Measurements from ENCODE around the gene SLC22A12.

SLC22A12 gene

DNA sequence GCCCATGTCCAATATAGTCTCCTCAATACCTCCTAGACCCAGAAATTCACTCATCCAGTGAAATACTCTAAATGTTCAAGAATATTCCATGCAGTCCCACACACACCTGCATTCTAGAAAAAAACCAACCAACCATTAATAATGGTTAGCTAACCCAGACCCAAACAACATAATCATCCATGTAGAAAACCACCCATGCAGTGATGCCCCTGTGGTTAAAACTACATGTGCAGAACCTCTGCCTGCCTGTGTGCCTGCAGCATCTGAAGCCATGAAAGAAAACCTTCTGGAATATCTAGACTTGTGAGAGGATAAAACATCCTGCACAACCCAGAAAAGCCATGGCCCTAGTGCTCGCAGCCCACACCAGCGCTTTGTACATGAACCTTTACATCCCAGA, 47.8 kb downstream of the SLC22A12 start:
- Histone ChIP-seq H4K20me1 (ENCODE audit: insufficient read depth, low read length, poor library complexity, severe bottlenecking) (peaks cover 69% of the 10 kb centered on the region), H3K9me2 (replicated peaks; ENCODE audit: low read depth, low read length) (no peaks in the 10 kb centered on the region), H3K36me3 (ENCODE audit: insufficient read depth, low read length) (peaks cover 15% of the 10 kb centered on the region; the same call in 1 of the 2 replicates), H3K4me1 (ENCODE audit: insufficient read depth, low read length, poor library complexity, severe bottlenecking) (peaks cover 79% of the 10 kb centered on the region), H3K4me3 (ENCODE audit: low read length, poor library complexity, severe bottlenecking) (peak overlapping the region; percentile 77), H3K4me2 (ENCODE audit: low read depth, low read length, poor library complexity, severe bottlenecking) (peak overlapping the region; percentile 96), H3K27me3 (ENCODE audit: insufficient read depth, low read length, poor library complexity, severe bottlenecking) (no peaks in the 10 kb centered on the region), H3F3A (ENCODE audit: low read depth) (no peaks in the 10 kb centered on the region; the same call in 1 of the 2 replicates), H3K79me2 (ENCODE audit: insufficient read depth, low read length) (peaks cover 93% of the 10 kb centered on the region), H2AFZ (ENCODE audit: low read length) (no peak overlapping the region), H3K9me3 (ENCODE audit: insufficient read depth, low read depth, low read length) (no peaks in the 10 kb centered on the region), H3K9ac (ENCODE audit: low read depth, low read length, poor library complexity, severe bottlenecking) (peak overlapping the region; percentile 79)
- TF ChIP-seq, protein P1, sequence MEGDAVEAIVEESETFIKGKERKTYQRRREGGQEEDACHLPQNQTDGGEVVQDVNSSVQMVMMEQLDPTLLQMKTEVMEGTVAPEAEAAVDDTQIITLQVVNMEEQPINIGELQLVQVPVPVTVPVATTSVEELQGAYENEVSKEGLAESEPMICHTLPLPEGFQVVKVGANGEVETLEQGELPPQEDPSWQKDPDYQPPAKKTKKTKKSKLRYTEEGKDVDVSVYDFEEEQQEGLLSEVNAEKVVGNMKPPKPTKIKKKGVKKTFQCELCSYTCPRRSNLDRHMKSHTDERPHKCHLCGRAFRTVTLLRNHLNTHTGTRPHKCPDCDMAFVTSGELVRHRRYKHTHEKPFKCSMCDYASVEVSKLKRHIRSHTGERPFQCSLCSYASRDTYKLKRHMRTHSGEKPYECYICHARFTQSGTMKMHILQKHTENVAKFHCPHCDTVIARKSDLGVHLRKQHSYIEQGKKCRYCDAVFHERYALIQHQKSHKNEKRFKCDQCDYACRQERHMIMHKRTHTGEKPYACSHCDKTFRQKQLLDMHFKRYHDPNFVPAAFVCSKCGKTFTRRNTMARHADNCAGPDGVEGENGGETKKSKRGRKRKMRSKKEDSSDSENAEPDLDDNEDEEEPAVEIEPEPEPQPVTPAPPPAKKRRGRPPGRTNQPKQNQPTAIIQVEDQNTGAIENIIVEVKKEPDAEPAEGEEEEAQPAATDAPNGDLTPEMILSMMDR (conservative IDR thresholded peaks at IDR 0.05; ENCODE audit: low read length): no peak
- no peak for TF ChIP-seq EZH2phosphoT487 (IDR thresholded peaks at IDR 0.05; ENCODE audit: borderline replicate concordance)

DNA sequence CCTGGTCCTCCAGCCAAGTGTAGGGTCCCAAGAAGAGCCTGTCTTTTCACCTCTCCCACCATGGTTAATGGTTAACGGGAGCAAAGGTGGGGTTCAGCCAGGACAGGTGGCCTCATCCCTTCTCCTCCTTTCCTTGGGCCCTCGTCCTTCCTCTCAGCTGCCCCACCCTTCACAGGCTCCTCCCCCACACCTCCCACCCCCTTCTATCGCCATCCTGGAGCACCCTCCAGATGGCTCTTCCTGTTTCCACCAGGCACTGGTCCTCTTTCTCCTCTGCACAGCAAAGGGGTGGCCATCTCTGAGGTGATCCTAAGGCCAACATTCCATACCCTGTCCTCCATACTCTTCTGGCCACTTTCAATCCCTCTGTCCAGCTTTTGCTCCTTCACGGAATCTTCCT, 48.9 kb downstream of the SLC22A12 start:
- Histone ChIP-seq H3K27me3 (ENCODE audit: insufficient read depth, low read length, poor library complexity, severe bottlenecking) (no peaks in the 10 kb centered on the region), H3K4me3 (ENCODE audit: low read length, poor library complexity, severe bottlenecking) (peak overlapping the region; percentile 77), H3K9me3 (ENCODE audit: insufficient read depth, low read depth, low read length) (no peaks in the 10 kb centered on the region), H2AFZ (ENCODE audit: low read length) (no peak overlapping the region), H3K9me2 (replicated peaks; ENCODE audit: low read depth, low read length) (no peaks in the 10 kb centered on the region), H3K4me1 (ENCODE audit: insufficient read depth, low read length, poor library complexity, severe bottlenecking) (peaks cover 79% of the 10 kb centered on the region), H4K20me1 (ENCODE audit: insufficient read depth, low read length, poor library complexity, severe bottlenecking) (peaks cover 60% of the 10 kb centered on the region), H3K9ac (ENCODE audit: low read depth, low read length, poor library complexity, severe bottlenecking) (peak overlapping the region; percentile 79), H3K79me2 (ENCODE audit: insufficient read depth, low read length) (peaks cover 87% of the 10 kb centered on the region), H3K36me3 (ENCODE audit: insufficient read depth, low read length) (peaks cover 5% of the 10 kb centered on the region; the same call in 1 of the 2 replicates), H3K4me2 (ENCODE audit: low read depth, low read length, poor library complexity, severe bottlenecking) (peak overlapping the region; percentile 96), H3F3A (ENCODE audit: low read depth) (no peaks in the 10 kb centered on the region; the same call in 1 of the 2 replicates)
- no peak for TF ChIP-seq EZH2phosphoT487 (IDR thresholded peaks at IDR 0.05; ENCODE audit: borderline replicate concordance)
- TF ChIP-seq, protein P1 (conservative IDR thresholded peaks at IDR 0.05; ENCODE audit: low read length): no peak

DNA sequence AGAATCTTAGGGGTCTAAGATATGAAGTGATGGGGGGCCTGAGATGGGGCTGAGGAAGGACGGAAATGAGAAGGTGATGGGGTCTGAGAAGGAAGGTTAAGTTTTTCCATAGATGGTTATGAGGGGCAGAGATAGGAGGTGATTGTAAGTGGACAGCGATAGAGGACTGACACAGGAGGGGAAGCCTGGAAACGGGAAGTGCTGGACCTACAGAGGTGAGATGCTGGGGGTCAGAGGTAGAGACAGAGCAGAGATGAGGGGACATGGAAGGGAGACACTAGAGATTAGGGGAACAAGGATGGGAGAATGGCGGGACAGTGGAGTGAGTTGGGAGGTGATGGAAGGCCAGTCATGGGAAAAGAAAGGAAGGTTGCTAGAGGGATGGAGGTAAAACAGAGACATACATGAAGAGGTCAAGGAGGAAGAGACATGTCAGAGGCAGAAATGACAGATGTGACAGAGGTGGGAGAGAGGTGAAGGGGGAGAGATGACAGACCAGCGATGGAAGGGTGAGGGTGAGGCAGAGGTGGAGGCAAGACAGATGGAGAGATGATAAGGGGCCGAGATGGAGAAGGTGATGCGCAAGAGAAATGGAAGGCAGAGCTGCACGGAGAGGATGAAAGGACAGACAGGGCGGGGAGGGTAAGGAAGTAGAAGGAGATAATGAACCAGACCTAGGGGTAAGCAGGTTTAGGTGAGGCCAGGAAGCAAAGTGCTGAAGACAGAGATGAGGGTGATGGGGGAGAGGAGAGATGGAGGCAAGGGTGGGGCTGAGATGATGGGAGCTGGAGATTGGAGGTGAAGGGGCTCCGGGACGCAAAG, 50.8 kb downstream of the SLC22A12 start:
- no peak overlapping the region for H2AFZ ChIP-seq (ENCODE audit: low read length)
- H3K36me3 ChIP-seq (ENCODE audit: insufficient read depth, low read length): no peaks in the 10 kb centered on the region
- H3F3A ChIP-seq (ENCODE audit: low read depth): no peaks in the 10 kb centered on the region; the same call in 1 of the 2 replicates
- H3K4me2 ChIP-seq (ENCODE audit: low read depth, low read length, poor library complexity, severe bottlenecking): peak overlapping the region; percentile 96
- H3K79me2 ChIP-seq (ENCODE audit: insufficient read depth, low read length): peaks cover 68% of the 10 kb centered on the region
- H3K27me3 ChIP-seq (ENCODE audit: insufficient read depth, low read length, poor library complexity, severe bottlenecking): no peaks in the 10 kb centered on the region
- H3K4me1 ChIP-seq (ENCODE audit: insufficient read depth, low read length, poor library complexity, severe bottlenecking): peaks cover 82% of the 10 kb centered on the region
- H3K9me2 ChIP-seq (replicated peaks; ENCODE audit: low read depth, low read length): no peaks in the 10 kb centered on the region
- peaks cover 50% of the 10 kb centered on the region for H4K20me1 ChIP-seq (ENCODE audit: insufficient read depth, low read length, poor library complexity, severe bottlenecking)
- TF ChIP-seq, protein P1 (conservative IDR thresholded peaks at IDR 0.05; ENCODE audit: low read length): no peak
- no peak for TF ChIP-seq EZH2phosphoT487 (IDR thresholded peaks at IDR 0.05; ENCODE audit: borderline replicate concordance)
- peak overlapping the region; percentile 79 for H3K9ac ChIP-seq (ENCODE audit: low read depth, low read length, poor library complexity, severe bottlenecking)
- H3K4me3 ChIP-seq (ENCODE audit: low read length, poor library complexity, severe bottlenecking): peak overlapping the region; percentile 77
- no peaks in the 10 kb centered on the region for H3K9me3 ChIP-seq (ENCODE audit: insufficient read depth, low read depth, low read length)

Data from Loucy (cell line).